Neural crest cell (in vitro differentiated cells): Measurements from ENCODE around the gene RAPGEF2. TPM values are rescaled to one million over a fixed set of nuclear protein-coding genes. Genes with fewer than 3 reads are reported as not detected.

Source experiments
- DNase-seq: peaks from one replicate; pipeline ENCODE4 v3.0.0; 2021; ENCODE audit warnings: low read depth, mixed read lengths, low spot score
- H3K27ac Mint-ChIP-seq: one replicate; pipeline ENCODE4 v1.8.0; 2021; ENCODE audit warnings: mild to moderate bottlenecking, mixed read lengths; ENCODE audit not compliant: unreplicated experiment
- H3K27me3 Mint-ChIP-seq: 2 replicates; pipeline ENCODE4 v1.8.0; 2021; ENCODE audit warnings: low read depth, mild to moderate bottlenecking, mixed read lengths
- H3K36me3 Mint-ChIP-seq: 2 replicates; pipeline ENCODE4 v1.8.0; 2021; ENCODE audit warnings: low read depth, mild to moderate bottlenecking, mixed read lengths
- H3K4me1 Mint-ChIP-seq: 2 replicates; pipeline ENCODE4 v1.8.0; 2021; ENCODE audit warnings: mixed read lengths
- H3K4me3 Mint-ChIP-seq: one replicate; pipeline ENCODE4 v1.8.0; 2021; ENCODE audit warnings: mild to moderate bottlenecking, mixed read lengths
- H3K9me3 Mint-ChIP-seq: 2 replicates; pipeline ENCODE4 v1.8.0; 2021; ENCODE audit warnings: mixed read lengths
- total RNA-seq: library from RNA; stranded (reverse); gene quantifications from 2 replicates; pipeline ENCODE4 v1.2.1, GENCODE V29; 2021
- TF ChIP-seq, protein P1 (sequence below): fragments of 200-600 bp; sonication (generic); conservative IDR thresholded peaks from 2 replicates; pipeline ENCODE4 v1.5.0; 2021; ENCODE audit warnings: antibody characterized with exemption, mild to moderate bottlenecking

Gene RAPGEF2
- total RNA-seq, 1 donor from 2014 or later: 44.2 TPM

DNA sequence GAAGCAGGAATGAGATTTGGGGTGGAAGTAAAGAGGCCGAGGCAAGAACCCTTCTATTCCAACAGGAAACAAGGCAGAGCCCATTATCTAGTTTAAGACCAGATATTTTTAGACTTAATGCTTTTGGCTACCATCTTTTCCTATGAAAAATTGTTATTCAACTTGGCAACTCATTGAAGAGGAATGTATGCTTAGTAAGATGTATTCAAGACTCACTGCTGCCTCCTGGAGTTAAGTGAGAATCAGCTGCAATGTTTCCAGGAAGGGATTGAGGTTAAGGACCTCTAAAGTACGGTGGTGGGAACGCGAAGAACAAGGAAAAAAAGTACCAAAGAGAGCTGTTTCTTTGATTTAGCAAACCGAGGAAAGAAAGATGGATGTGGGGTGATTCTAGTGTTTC, 89.1 kb downstream of the RAPGEF2 start:
- peaks cover 3% of the 10 kb centered on the region for H3K36me3 Mint-ChIP-seq
- H3K4me3 Mint-ChIP-seq: no peak overlapping the region
- H3K9me3 Mint-ChIP-seq: no peaks in the 10 kb centered on the region
- no peak overlapping the region for H3K27ac Mint-ChIP-seq
- H3K4me1 Mint-ChIP-seq: peaks cover 4% of the 10 kb centered on the region
- H3K27me3 Mint-ChIP-seq: no peaks in the 10 kb centered on the region
- TF ChIP-seq, protein P1, sequence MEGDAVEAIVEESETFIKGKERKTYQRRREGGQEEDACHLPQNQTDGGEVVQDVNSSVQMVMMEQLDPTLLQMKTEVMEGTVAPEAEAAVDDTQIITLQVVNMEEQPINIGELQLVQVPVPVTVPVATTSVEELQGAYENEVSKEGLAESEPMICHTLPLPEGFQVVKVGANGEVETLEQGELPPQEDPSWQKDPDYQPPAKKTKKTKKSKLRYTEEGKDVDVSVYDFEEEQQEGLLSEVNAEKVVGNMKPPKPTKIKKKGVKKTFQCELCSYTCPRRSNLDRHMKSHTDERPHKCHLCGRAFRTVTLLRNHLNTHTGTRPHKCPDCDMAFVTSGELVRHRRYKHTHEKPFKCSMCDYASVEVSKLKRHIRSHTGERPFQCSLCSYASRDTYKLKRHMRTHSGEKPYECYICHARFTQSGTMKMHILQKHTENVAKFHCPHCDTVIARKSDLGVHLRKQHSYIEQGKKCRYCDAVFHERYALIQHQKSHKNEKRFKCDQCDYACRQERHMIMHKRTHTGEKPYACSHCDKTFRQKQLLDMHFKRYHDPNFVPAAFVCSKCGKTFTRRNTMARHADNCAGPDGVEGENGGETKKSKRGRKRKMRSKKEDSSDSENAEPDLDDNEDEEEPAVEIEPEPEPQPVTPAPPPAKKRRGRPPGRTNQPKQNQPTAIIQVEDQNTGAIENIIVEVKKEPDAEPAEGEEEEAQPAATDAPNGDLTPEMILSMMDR: peak; percentile 57
- DNase-seq: no peak

DNA sequence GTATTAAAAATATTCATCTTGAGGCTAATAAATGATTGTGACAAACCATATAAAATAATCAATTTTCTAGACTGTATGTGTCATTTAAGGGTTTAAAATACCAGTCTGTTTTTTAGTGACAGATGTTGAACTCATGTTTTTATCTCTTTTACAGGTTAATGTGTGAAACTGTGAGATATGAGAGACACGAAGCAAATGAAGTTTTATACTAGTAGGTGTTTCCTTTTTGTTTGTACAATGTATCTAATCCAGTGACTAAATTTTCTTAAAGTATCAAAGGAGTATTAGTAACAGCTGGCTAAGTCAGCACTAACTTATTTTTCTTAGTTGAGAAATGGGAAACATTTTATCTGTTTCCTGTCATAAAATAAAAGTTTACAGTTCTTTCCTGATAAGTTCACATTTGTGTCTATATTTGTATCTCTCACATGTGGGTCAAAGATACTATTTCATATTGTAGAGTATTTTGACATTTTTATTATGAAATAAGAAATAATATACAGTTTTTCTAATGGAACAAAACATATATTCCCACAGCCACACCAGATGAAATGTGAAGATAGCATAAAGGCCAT, 90.3 kb downstream of the RAPGEF2 start:
- no peak for DNase-seq
- H3K36me3 Mint-ChIP-seq: peaks cover 3% of the 10 kb centered on the region
- peaks cover 10% of the 10 kb centered on the region for H3K4me1 Mint-ChIP-seq
- no peaks in the 10 kb centered on the region for H3K9me3 Mint-ChIP-seq
- TF ChIP-seq, protein P1: no peak
- no peak overlapping the region for H3K4me3 Mint-ChIP-seq
- H3K27me3 Mint-ChIP-seq: no peaks in the 10 kb centered on the region
- H3K27ac Mint-ChIP-seq: no peak overlapping the region

DNA sequence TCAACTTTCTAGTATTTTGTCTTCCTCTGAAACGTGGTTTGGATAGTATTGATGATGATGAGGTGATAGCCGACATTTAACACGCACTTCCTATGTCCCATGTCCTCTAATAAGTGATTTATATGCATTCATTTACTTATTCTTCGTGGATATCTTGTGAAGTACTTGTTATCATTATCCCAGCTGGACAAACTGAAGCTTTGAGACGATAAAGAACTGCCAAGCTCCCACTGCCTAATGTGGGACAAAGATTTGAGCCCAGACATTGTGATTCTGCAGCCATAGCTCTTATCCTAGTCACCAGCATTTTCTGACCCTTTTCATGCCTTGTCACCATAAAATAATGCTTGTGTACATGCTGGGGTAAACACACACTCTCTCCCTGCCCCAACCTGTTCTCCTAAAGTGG, 92.5 kb downstream of the RAPGEF2 start:
- Mint-ChIP-seq H3K27me3 (no peaks in the 10 kb centered on the region), H3K4me3 (no peak overlapping the region), H3K9me3 (no peaks in the 10 kb centered on the region), H3K36me3 (peaks cover 3% of the 10 kb centered on the region), H3K4me1 (peaks cover 14% of the 10 kb centered on the region), H3K27ac (no peak overlapping the region)
- TF ChIP-seq, protein P1: no peak
- DNase-seq: no peak

DNA sequence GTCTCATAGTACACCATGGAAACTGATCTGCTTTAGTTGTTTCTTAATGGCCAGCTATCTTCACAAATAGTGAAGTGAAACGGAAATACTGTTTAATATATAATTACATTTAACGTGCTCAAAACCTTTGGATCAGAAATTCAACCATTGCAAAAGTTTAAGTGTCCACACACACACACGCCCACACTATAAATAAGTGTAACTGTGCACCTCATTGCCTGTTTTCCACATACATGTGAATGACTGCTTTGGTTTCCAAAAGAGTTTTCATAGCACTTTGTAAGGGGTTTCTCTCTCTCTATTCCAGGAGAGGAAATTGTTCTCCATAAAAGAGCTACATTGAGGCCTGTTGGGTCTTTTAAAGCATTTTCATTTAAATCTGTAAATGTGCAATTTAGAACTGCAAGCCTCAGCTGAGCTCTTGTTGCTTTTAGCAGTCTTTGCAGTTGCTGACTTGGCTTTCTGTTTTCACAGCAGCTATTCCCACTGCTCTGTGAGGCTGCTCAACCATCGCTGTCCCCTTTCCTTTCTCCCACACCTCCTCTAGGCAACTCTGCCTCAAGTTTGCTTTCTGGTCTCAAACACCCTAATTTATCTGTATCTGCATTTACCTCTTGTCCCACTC, 94.5 kb downstream of the RAPGEF2 start:
- no peak overlapping the region for H3K27ac Mint-ChIP-seq
- H3K36me3 Mint-ChIP-seq: peaks cover 3% of the 10 kb centered on the region
- TF ChIP-seq, protein P1: no peak
- no peak overlapping the region for H3K4me3 Mint-ChIP-seq
- H3K27me3 Mint-ChIP-seq: no peaks in the 10 kb centered on the region
- peaks cover 30% of the 10 kb centered on the region for H3K4me1 Mint-ChIP-seq
- H3K9me3 Mint-ChIP-seq: no peaks in the 10 kb centered on the region
- DNase-seq: no peak

DNA sequence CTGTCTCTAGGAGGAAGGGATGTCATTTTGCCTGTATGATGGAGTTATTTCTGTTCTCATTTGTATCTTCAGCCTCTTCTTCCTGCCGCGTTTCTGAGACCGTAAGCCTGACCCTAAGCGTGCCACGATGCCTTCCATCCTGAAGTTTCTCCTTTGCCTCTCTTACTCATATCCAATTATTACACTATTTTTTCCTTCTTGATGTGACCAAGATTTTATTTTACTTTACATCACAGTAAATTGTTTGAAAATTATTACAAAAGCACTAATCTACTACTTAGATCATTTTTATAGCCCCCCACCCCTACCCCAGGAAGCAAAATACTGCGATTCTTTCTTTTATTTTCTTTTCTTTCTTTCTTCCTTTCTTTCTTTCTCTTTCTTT, 95.0 kb downstream of the RAPGEF2 start:
- Mint-ChIP-seq H3K4me1 (peaks cover 32% of the 10 kb centered on the region), H3K27me3 (no peaks in the 10 kb centered on the region), H3K4me3 (no peak overlapping the region), H3K36me3 (peaks cover 3% of the 10 kb centered on the region), H3K27ac (no peak overlapping the region), H3K9me3 (no peaks in the 10 kb centered on the region)
- no peak for DNase-seq
- TF ChIP-seq, protein P1: no peak
